ENCODE results near the gene DCLRE1A.

The DCLRE1A gene

GRCh38 chr10:113791691-113792090 is 62.2 kb downstream of the DCLRE1A start:
- DNase-seq (ENCODE audit: low read depth in 2 of 2, low spot score in 1 of 2): no peak

- no peak for DNase-seq (ENCODE audit: low read depth in 2 of 2, low spot score in 1 of 2)
Measured at GRCh38 chr10:113788604-113789083, 65.2 kb downstream of the DCLRE1A start.

All from stimulated activated CD8-positive, alpha-beta memory T cell treated with anti-CD3 and anti-CD28 coated beads, Interleukin-4, amount 100 ng/mL, for 4 hours (primary cell).